ENCODE measurements around the gene BEX3. TPM values are rescaled to one million over a fixed set of nuclear protein-coding genes. Genes with fewer than 3 reads are reported as not detected.

The BEX3 gene
- total RNA-seq, 1 donor from 2014 or later, result 3.3 TPM

DNA sequence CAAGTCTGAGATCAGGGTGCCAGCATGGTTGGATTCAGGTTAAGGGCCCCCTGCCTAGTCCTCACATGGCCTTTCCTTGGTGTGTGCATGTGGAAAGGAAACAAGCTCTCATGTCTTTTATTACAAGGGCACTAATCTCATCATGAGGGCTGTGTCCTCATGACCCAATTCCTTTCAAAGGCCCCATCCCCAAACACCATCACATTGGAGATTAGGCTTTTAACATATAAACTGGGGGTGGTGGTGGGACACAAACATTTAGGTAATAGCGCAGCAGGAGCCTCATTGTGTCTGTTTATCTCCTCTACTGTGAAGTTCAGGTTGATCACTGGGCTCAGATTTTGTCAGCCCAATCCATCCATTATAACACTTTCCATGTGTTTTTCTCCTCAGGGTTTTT, 41.0 kb downstream of the BEX3 start:
- Mint-ChIP-seq H3K4me3 (no peak overlapping the region), H3K9me3 (peaks cover 4% of the 10 kb centered on the region), H3K27ac (no peak overlapping the region), H3K4me1 (no peaks in the 10 kb centered on the region), H3K27me3 (no peaks in the 10 kb centered on the region), H3K36me3 (ENCODE audit: low read depth) (no peaks in the 10 kb centered on the region)
- DNase-seq, result no peak
- intact Hi-C loops (cut with micrococcal nuclease), result no loop called here

DNA sequence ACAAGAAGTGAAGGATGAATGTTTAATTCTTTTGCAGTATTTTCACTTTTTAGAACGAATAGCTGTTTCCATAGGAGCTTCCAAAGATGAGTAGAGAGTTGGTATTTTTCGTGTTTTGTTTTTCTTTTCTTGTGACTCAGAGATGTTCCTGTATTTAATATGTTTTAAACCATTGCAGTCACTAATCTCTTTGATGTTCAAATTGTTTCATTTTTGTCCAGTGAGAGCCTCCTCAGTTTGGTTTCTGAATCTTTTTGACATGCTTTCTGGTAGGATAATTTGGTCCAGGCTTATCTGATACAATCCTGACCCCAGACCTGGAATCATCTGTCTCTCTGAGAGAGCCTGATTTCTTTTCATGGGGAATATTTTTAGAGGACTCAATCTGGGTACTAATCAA, 41.6 kb downstream of the BEX3 start:
- Mint-ChIP-seq H3K4me1 (no peaks in the 10 kb centered on the region), H3K27ac (no peak overlapping the region), H3K4me3 (no peak overlapping the region), H3K36me3 (ENCODE audit: low read depth) (no peaks in the 10 kb centered on the region), H3K9me3 (no peaks in the 10 kb centered on the region), H3K27me3 (no peaks in the 10 kb centered on the region)
- intact Hi-C loops (cut with micrococcal nuclease), result no loop called here
- DNase-seq, result no peak

DNA sequence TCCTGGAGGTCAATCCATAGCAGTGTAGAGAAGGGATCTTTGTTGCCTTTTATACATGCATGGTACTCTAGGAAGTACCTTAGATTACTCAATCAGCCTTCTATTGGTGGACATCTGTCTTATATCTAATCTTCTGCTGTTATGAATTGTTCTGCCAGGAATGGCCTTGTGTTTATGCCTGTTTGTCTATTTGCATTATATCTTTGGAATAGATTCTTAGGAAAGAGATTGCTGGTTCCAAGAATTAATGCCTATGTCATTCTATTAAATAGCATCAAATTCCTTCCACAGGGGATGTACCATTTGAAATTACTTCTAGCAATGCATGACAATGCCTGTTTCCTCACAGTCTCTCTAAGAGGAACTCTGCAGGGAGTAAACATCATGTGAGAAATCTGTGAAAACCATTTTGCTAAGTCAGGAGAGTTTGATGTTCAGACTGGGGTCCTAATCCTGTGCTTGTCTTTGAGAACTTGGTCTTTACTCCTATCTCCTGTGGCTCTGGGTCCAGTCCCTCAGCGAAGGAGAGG, 42.5 kb downstream of the BEX3 start:
- Mint-ChIP-seq H3K36me3 (ENCODE audit: low read depth) (no peaks in the 10 kb centered on the region), H3K9me3 (no peaks in the 10 kb centered on the region), H3K27me3 (no peaks in the 10 kb centered on the region), H3K4me3 (no peak overlapping the region), H3K27ac (no peak overlapping the region), H3K4me1 (no peaks in the 10 kb centered on the region)
- no peak for DNase-seq
- intact Hi-C loops (cut with micrococcal nuclease), result no loop called here

DNA sequence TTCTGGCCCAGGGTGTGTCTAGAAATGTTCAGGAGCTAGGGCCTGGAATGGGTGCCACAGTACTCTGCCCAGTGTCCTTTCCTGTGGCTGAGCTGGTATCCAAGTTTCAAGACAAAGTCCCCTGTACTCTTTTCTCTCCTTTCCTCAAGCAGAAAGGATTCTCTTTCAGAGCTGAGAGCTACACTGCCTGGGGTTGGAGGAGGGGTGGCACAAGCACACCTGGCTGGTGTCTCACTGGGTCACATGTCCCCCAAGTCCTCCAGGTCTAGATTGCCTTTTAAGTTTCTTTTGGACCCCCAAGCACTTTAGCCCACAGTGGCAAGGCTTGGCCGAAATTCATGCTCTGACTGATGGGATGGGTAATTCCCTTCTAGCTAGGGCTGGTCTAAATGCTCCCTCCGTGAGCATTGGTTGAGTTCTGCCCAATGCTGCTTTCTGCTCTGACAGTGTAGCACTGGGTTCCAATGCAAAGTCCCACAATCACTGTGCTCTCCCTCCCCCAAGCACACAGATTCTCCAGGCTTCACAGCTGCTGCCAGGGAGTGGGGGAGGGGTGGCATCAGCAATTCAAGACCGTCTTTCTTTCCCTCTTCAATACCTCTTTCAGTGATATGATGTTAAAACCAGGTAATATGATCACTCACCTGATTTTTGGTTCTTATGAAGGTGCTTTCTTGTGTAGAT, 47.8 kb downstream of the BEX3 start:
- intact Hi-C loops (cut with micrococcal nuclease), result no loop called here
- no peak overlapping the region for H3K27ac Mint-ChIP-seq
- H3K36me3 Mint-ChIP-seq (ENCODE audit: low read depth), result no peaks in the 10 kb centered on the region
- no peaks in the 10 kb centered on the region for H3K9me3 Mint-ChIP-seq
- DNase-seq, result no peak
- H3K27me3 Mint-ChIP-seq, result no peaks in the 10 kb centered on the region
- H3K4me3 Mint-ChIP-seq, result no peak overlapping the region
- no peaks in the 10 kb centered on the region for H3K4me1 Mint-ChIP-seq

Other genes starting within 250 kb of the BEX3 start
- gene BEX4, start 161.4 kb upstream of the BEX3 start, total RNA-seq, result 4.2 and 5.9 TPM in 2 replicates
- gene TCEAL8, start 121.4 kb upstream of the BEX3 start, total RNA-seq, result 22.1 and 23.5 TPM in 2 replicates
- not detected in 2 replicates for gene TCEAL5, start 99.8 kb upstream of the BEX3 start, total RNA-seq
- gene BEX2, start 65.5 kb upstream of the BEX3 start, total RNA-seq, result 3.4 and 3.6 TPM in 2 replicates
- not detected in 2 replicates for gene TCEAL7, start 46.3 kb upstream of the BEX3 start, total RNA-seq
- gene TCEAL9, start 20.0 kb upstream of the BEX3 start, total RNA-seq, result 0.37 and 0.38 TPM in 2 replicates
- gene RAB40A, start 143.0 kb downstream of the BEX3 start, total RNA-seq, result 0.16 and 0.21 TPM in 2 replicates
- gene TCEAL4, start 209.0 kb downstream of the BEX3 start, total RNA-seq, result 3.7 and 4.4 TPM in 2 replicates
- 0.37 and 0.59 TPM in 2 replicates for gene TCEAL3, start 231.4 kb downstream of the BEX3 start, total RNA-seq